Endothelial cell (in vitro differentiated cells): ENCODE results near the gene SPACA9. TPM values are rescaled to one million over a fixed set of nuclear protein-coding genes. Genes with fewer than 3 reads are reported as not detected.
A peak's percentile ranks its signal among the peaks of the same experiment; 100 is the strongest.

Experiments
- DNase-seq: peaks from one replicate; pipeline ENCODE4 v3.0.0; 2021; ENCODE audit warnings: low spot score
- H3K27ac Mint-ChIP-seq: one replicate; pipeline ENCODE4 v1.8.0; 2021; ENCODE audit warnings: mixed read lengths, inconsistent platforms; ENCODE audit not compliant: unreplicated experiment
- H3K27me3 Mint-ChIP-seq: one replicate; pipeline ENCODE4 v1.8.0; 2021; ENCODE audit warnings: mild to moderate bottlenecking, moderate library complexity, mixed read lengths, inconsistent platforms; ENCODE audit not compliant: unreplicated experiment
- H3K36me3 Mint-ChIP-seq: one replicate; pipeline ENCODE4 v1.8.0; 2021; ENCODE audit warnings: mild to moderate bottlenecking, low read depth, mixed read lengths, inconsistent platforms; ENCODE audit not compliant: unreplicated experiment
- H3K4me1 Mint-ChIP-seq: one replicate; pipeline ENCODE4 v1.8.0; 2021; ENCODE audit warnings: mild to moderate bottlenecking, mixed read lengths, inconsistent platforms; ENCODE audit not compliant: unreplicated experiment
- H3K4me3 Mint-ChIP-seq: one replicate; pipeline ENCODE4 v1.8.0; 2021; ENCODE audit warnings: mild to moderate bottlenecking, mixed read lengths, inconsistent platforms; ENCODE audit not compliant: unreplicated experiment
- H3K9me3 Mint-ChIP-seq: one replicate; pipeline ENCODE4 v1.8.0; 2021; ENCODE audit warnings: mixed read lengths, inconsistent platforms; ENCODE audit not compliant: unreplicated experiment
- total RNA-seq: library from RNA; stranded (reverse); fragmentation: NEBNext Ultra II Directional; extraction: Animal tissue kit (Norgen Biotek cat#: 25700); gene quantifications from one replicate; pipeline ENCODE4 v1.2.1, GENCODE V29; 2021; ENCODE audit not compliant: unreplicated experiment
- TF ChIP-seq, protein P1 (sequence below): fragments of 200-600 bp; sonication (generic); IDR thresholded peaks from one replicate; pipeline ENCODE4 v1.5.0; 2021; ENCODE audit warnings: antibody characterized with exemption; ENCODE audit not compliant: unreplicated experiment

The SPACA9 gene
- total RNA-seq, 1 donor from 2014 or later, result 2.7 TPM

DNA sequence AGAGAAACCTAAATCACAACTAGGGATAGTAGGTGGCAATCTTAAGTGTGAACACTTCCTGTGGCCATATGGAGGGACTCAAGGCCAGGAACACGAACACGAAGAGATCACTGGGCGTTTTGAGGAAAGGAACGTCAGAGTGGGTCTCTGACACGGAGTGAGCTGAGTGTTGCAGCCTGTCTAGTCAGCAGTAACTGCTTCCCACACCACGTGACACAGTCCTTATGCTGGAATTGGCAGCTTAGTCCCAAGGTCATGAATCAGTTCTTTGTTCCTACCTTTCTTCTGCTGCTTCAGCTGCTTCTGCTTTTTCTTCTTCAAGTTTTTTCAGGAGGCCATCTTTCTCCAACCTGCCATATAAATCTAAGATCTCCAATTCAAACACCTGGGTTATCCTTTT, 18.2 kb downstream of the SPACA9 start:
- Mint-ChIP-seq H3K9me3 (no peaks in the 10 kb centered on the region), H3K27ac (no peak overlapping the region), H3K27me3 (peaks cover 2% of the 10 kb centered on the region), H3K36me3 (peaks cover 57% of the 10 kb centered on the region), H3K4me3 (peak overlapping the region; percentile 5), H3K4me1 (peaks cover 4% of the 10 kb centered on the region)
- TF ChIP-seq, protein P1, sequence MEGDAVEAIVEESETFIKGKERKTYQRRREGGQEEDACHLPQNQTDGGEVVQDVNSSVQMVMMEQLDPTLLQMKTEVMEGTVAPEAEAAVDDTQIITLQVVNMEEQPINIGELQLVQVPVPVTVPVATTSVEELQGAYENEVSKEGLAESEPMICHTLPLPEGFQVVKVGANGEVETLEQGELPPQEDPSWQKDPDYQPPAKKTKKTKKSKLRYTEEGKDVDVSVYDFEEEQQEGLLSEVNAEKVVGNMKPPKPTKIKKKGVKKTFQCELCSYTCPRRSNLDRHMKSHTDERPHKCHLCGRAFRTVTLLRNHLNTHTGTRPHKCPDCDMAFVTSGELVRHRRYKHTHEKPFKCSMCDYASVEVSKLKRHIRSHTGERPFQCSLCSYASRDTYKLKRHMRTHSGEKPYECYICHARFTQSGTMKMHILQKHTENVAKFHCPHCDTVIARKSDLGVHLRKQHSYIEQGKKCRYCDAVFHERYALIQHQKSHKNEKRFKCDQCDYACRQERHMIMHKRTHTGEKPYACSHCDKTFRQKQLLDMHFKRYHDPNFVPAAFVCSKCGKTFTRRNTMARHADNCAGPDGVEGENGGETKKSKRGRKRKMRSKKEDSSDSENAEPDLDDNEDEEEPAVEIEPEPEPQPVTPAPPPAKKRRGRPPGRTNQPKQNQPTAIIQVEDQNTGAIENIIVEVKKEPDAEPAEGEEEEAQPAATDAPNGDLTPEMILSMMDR, result no peak
- DNase-seq, result no peak

DNA sequence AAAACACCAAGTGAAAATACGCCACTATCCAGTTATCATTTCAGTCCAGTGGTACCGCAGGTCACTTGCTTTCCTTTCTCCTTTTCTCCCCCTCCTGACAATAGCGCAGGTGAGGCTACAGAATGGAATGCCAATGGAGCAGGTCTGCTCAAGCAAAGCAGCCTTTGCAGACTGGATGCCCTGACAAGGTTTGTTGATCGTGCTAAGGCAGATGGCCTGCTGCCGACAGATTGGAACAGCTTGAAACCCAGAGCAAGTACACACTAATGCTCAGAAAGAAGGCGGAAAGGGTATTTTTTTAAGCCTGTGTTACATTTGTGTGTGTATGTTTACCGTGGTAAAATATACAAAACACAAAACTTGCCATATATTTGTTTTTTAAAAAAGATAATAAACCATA, 19.4 kb downstream of the SPACA9 start:
- Mint-ChIP-seq H3K9me3 (no peaks in the 10 kb centered on the region), H3K27ac (no peak overlapping the region), H3K36me3 (peaks cover 56% of the 10 kb centered on the region), H3K4me1 (peaks cover 4% of the 10 kb centered on the region), H3K27me3 (peaks cover 2% of the 10 kb centered on the region), H3K4me3 (no peak overlapping the region)
- DNase-seq, result no peak
- TF ChIP-seq, protein P1, result no peak

DNA sequence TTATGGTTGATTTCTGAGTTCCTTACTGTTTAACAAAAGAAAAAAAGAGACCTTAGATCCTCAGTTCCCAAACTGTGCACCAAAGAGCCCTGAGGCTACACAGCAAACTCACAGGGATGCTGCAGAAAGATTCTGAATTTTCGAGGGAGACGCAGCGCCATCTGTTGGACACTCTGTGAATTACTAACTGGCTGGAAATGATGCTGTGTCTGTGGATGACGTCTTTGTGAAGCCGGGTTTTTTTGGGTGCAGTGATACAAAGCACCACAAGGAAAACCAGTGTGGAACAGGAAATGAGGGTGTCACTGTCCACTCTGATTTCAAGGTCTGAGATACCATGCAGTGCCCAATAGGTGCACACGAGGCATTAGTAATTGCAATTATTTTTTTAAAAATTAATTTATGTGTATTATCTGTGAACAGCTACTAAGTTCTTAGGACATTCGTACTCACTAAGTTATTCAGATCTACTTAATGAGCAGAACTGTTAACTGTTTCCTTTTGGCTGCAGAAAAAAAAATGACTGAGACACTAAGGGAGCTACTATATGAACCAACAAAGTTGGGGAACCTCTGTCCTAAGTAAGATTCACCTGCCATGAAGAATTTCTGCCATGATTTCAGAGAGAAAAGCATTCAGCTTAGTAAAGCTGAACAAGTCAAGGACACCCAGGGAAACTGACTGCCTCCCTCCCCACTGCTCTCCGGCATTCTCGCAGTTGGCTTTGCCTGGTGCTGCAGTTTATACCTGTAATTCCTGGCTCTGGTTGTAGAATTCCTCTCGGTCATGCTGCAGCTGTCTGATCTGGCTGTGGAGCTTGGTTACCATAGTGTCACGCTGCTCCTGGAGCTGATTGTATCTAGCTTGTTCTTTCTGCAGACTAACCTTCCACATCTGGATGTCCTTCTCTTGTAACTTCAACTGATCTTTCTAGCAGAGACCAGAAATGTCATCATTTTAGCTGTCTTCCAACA, 23.4 kb downstream of the SPACA9 start:
- Mint-ChIP-seq H3K4me1 (peaks cover 2% of the 10 kb centered on the region), H3K36me3 (peaks cover 40% of the 10 kb centered on the region), H3K4me3 (no peak overlapping the region), H3K9me3 (no peaks in the 10 kb centered on the region), H3K27ac (peak overlapping the region; percentile 15), H3K27me3 (peaks cover 2% of the 10 kb centered on the region)
- DNase-seq, result peak; percentile 85
- TF ChIP-seq, protein P1, result peak; percentile 99

DNA sequence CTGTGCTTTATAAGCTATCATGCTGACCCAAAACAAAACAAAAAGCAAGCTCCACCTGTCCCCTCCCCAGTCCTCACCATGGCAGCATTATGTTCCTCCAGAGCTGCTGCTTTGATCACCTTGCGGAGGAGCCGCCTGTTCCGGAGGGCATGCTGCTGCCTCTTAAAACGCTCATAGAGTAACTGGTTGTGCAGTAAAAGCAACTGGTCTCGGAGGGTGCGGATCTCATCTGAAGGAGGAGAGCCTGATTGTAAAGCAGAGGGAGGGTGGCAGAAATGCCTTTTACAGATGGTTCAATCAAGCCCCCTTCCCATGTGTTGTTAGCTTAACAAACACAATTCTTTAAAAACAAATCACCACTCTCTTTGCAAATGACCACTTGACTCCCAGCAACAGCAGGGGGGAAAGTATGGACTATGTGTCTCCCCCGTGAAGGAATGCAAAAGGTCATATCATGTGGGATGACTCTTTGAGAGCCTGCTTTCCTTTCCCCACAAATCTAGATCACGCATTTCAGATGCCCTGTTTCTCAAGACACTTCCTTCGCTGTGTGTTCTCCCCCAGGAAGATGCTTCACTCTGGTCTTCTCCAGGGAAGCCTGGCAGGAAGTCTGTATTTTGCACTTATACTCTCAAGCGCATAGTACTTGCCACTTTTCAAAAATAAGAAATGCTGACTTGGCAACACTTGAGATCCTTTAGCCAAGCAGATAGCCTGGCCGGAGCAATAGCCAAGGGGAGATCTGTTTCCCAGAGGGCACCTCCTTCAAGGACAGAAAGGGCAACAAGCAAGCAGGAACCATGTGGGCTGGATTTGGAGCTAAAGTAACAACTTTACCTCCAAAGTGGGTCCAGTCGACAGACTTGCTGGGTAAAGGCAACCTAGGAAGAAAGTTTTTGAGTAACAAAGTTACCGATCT, 25.1 kb downstream of the SPACA9 start:
- Mint-ChIP-seq H3K27ac (no peak overlapping the region), H3K36me3 (peaks cover 32% of the 10 kb centered on the region), H3K27me3 (peaks cover 2% of the 10 kb centered on the region), H3K9me3 (no peaks in the 10 kb centered on the region), H3K4me3 (no peak overlapping the region), H3K4me1 (peaks cover 2% of the 10 kb centered on the region)
- TF ChIP-seq, protein P1, result no peak
- DNase-seq, result no peak
